ES-I3 (cell line): ENCODE results near the gene PPARG.
"Not testable (repeated sequence)": the region's sequence is repeated elsewhere in the genome, so short reads cannot be mapped to it uniquely, and the experiment has no call there.

Source experiments
- H3K36me3 ChIP-seq: 2 replicates; pipeline ENCODE4 v1.6.1; 2013; ENCODE audit warnings: mild to moderate bottlenecking, low read length, control low read depth, moderate library complexity; ENCODE audit not compliant: insufficient read depth
- H3K4me1 ChIP-seq: 2 replicates; pipeline ENCODE4 v1.6.1; 2013; ENCODE audit warnings: mild to moderate bottlenecking, control low read depth, low read length; ENCODE audit not compliant: insufficient read depth
- H3K9ac ChIP-seq: 2 replicates; pipeline ENCODE4 v1.6.1; 2013; ENCODE audit warnings: low read depth, mild to moderate bottlenecking, low read length, moderate library complexity
- H3K9me3 ChIP-seq: 2 replicates; pipeline ENCODE4 v1.6.1; 2013; ENCODE audit warnings: mild to moderate bottlenecking, low read length, moderate library complexity; ENCODE audit not compliant: control insufficient read depth, insufficient read depth

PPARG gene

DNA sequence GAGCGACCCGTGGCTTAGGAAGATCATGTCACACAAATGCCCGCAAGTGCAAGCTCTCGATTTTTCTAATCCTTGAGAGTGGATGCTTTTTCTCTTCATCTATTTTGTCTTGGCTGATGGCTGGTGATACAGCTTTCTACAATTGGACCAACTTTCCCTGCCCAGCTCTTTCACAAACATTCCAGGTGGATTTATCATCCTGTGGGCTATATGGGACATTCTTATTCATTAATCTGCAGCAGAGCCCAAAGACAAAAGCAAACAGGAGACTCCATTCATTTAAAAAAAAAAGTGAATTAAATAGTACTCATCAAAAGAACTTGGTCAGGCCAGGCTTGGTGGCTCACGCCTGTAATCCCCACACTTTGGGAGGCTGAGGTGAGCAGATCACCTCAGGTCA is 181.2 kb downstream of the PPARG start:
- H3K36me3 ChIP-seq: no peaks in the 10 kb centered on the region
- H3K9ac ChIP-seq: no peak overlapping the region
- peaks cover 4% of the 10 kb centered on the region; the same call in 1 of the 2 replicates for H3K4me1 ChIP-seq
- H3K9me3 ChIP-seq: no peaks in the 10 kb centered on the region

DNA sequence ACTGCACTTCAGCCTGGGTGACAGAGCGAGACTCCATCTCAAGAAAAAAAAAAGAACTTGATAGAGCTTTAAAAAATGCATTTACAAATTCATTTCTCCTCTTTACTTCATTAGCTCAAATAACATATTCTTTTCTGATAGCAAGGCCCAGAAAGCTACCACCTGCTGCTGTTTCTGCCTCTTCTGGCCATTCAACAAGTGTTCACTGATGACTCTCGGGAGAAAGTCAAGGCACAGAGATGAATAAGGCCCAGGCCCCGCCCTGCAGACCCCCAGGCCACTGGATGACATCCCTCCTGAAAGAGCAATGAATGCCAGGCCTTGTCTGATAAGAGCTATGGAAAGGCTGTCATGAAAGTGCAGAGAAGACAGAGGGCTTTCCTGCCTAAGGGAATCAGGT is 181.8 kb downstream of the PPARG start:
- Histone ChIP-seq H3K9ac (no peak overlapping the region), H3K4me1 (peaks cover 4% of the 10 kb centered on the region; the same call in 1 of the 2 replicates), H3K36me3 (no peaks in the 10 kb centered on the region), H3K9me3 (no peaks in the 10 kb centered on the region)

GRCh38 chr3:12471241-12471640 is 182.4 kb downstream of the PPARG start:
- H3K9ac ChIP-seq: no peak overlapping the region
- H3K9me3 ChIP-seq: no peaks in the 10 kb centered on the region
- no peaks in the 10 kb centered on the region for H3K36me3 ChIP-seq
- peaks cover 4% of the 10 kb centered on the region; the same call in 1 of the 2 replicates for H3K4me1 ChIP-seq

DNA sequence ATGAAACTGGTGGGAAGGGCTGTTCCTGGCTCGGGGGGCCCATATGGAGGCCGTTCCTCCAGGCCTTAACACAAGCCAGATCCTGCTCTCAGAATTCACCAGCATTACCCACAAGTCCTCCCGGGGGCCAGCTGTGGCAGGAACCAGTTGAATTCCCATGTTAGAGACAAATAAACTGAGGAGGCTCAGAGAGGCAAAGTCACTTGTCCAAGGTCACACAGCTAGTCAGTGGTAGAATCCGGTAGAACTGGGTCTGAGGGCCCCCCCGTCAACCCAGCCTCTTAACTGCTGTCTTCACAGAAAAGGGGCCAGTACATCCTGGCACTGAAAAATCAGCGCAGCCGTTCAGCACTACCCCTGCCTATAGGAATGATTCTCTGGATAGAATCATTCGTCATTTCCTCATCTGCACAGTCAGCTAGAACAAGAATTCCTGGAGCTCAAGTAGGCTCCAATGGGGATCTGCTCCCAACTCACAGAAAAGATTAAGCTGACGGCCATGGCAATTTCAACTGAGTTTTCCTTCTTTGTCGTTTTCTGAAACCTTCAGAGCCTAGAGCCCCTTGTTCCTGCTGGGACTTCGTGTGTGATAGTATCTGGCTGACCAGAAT is 183.2 kb downstream of the PPARG start:
- Histone ChIP-seq H3K9ac (no peak overlapping the region), H3K4me1 (peaks cover 4% of the 10 kb centered on the region; the same call in 1 of the 2 replicates), H3K36me3 (no peaks in the 10 kb centered on the region), H3K9me3 (no peaks in the 10 kb centered on the region)

- Histone ChIP-seq H3K4me1 (peaks cover 4% of the 10 kb centered on the region; the same call in 1 of the 2 replicates), H3K9me3 (no peaks in the 10 kb centered on the region), H3K9ac (no peak overlapping the region), H3K36me3 (no peaks in the 10 kb centered on the region)
Measured at GRCh38 chr3:12472796-12473195, 183.9 kb downstream of the PPARG start.

GRCh38 chr3:12473511-12473910 is 184.6 kb downstream of the PPARG start:
- Histone ChIP-seq H3K4me1 (peaks cover 4% of the 10 kb centered on the region; the same call in 1 of the 2 replicates), H3K9ac (no peak overlapping the region), H3K9me3 (no peaks in the 10 kb centered on the region), H3K36me3 (no peaks in the 10 kb centered on the region)

- Histone ChIP-seq H3K9ac (no peak overlapping the region), H3K36me3 (no peaks in the 10 kb centered on the region), H3K4me1 (peaks cover 3% of the 10 kb centered on the region; the same call in 1 of the 2 replicates), H3K9me3 (no peaks in the 10 kb centered on the region)
Measured at GRCh38 chr3:12476238-12476897, 187.5 kb downstream of the PPARG start.

DNA sequence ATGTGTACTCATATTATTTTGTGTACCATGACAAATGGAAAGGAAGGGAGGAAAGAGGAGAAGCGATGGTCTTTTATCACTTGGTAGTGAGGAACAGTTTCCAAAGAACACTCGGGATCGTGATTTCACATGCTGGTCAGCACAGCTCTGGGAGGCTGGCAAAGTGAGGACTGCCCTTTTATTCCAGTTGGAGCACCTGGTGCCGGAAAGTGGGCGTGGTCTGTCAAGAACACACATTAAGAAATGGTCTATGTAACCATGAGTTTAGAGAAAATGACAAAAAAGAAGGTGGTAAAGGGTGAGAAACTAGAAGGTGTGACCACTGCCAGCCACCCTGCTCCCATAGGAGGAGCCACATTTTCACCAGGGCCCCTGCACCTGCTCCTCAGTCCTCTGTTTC is 188.4 kb downstream of the PPARG start:
- Histone ChIP-seq H3K4me1 (no peaks in the 10 kb centered on the region), H3K36me3 (no peaks in the 10 kb centered on the region), H3K9me3 (no peaks in the 10 kb centered on the region), H3K9ac (no peak overlapping the region)

DNA sequence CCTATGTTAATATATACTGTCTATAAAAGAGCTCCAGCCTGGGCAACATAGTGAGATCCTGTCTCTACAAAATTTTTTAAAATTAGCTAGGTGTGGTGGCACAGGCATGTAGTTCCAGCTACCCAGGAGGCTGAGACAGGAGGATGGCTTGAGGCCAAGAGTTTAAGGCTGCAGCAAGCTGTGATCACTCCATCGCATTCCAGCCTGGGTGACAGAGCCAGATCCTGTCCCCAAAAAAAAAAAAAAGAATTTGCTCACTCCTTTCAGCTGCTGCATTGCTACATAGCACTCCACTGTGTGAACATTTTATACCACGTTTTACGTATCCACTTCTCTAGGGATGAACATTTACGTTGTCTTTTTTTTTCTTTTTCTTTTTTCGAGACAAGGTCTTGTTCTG is 189.5 kb downstream of the PPARG start:
- Histone ChIP-seq H3K36me3 (no peaks in the 10 kb centered on the region), H3K9me3 (no peaks in the 10 kb centered on the region), H3K9ac (no peak overlapping the region), H3K4me1 (peaks cover 1% of the 10 kb centered on the region)

DNA sequence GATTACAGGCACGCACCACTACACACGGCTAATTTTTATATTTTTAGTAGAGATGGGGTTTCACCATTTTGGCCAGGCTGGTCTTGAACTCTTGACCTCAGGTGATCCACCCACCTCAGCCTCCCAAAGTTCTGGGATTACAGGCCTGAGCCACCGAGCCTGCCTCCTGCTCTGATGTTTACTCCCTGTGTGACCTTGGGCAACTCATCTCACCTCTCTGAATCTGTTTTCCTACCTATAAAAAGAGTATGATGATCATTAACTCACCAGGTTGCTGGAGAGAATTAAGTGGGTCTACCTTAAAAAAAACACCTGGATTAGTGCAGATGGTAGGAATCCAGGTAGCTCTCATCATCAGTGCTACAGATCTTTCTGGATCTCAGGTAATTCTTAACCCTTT is 190.3 kb downstream of the PPARG start:
- H3K9me3 ChIP-seq, H3K9ac ChIP-seq, H3K4me1 ChIP-seq, H3K36me3 ChIP-seq: not testable (repeated sequence)

DNA sequence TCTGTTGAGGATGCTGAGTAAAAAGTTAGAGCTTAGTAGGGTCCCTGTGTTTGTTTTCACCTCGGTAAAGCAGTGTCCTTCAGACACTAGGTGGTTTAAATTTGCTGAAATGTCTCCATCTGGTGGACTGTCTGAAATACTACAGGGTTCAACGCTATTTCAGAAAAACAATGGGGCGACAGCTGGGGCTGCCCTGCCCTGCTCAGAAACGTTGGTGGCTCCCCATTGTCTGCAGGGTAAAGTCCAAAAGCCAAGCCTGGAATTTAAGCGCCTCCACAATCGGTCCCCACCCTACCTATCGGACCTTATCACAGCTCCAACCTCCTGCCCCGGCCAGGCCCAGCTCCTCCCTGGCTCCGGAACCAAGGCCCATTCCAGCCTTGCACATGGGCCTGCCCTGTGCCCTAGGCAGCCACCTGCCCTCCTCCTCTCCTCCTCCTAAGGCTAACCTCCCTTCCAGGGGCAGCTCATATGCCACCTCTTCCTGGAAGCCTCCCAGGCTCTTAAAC is 191.1 kb downstream of the PPARG start:
- Histone ChIP-seq H3K36me3 (no peaks in the 10 kb centered on the region), H3K4me1 (peaks cover 5% of the 10 kb centered on the region), H3K9me3 (no peaks in the 10 kb centered on the region), H3K9ac (no peak overlapping the region)

DNA sequence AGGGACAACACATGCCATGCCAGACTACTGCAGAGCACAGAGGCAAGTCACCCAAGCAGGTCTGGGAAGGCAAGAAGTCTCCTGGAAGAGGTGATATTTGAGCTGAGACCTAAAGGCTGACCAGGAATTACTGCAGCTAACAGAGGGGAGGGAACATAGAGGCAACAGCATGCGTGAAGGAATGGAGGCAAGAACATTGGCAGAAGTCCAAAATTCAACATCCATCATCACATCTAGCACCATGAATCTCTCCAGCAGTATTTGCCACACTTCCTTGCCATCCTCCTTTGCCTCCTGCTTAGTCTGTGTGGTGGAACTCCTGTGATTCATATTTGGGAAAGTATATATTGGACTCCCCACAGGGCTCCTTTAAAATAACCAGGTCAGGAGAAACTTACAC is 194.5 kb downstream of the PPARG start:
- Histone ChIP-seq H3K4me1 (peaks cover 5% of the 10 kb centered on the region), H3K9me3 (no peaks in the 10 kb centered on the region), H3K36me3 (no peaks in the 10 kb centered on the region; the same call in 1 of the 2 replicates), H3K9ac (peak overlapping the region; percentile 88)

- H3K4me1 ChIP-seq: peaks cover 5% of the 10 kb centered on the region
- H3K9ac ChIP-seq: peak overlapping the region; percentile 88
- H3K36me3 ChIP-seq: no peaks in the 10 kb centered on the region; the same call in 1 of the 2 replicates
- H3K9me3 ChIP-seq: no peaks in the 10 kb centered on the region
Measured at GRCh38 chr3:12483872-12484197, 195.0 kb downstream of the PPARG start.
